GM21515 (cell line): ENCODE data around the gene CFP.
"Not testable (repeated sequence)": the region's sequence is repeated elsewhere in the genome, so short reads cannot be mapped to it uniquely, and the experiment has no call there.

Experiments
- ATAC-seq: cut with Tn5 transposase; IDR thresholded peaks from one replicate; pipeline ENCODE4 v1.9.1; 2021; ENCODE audit not compliant: unreplicated experiment

CFP gene

DNA sequence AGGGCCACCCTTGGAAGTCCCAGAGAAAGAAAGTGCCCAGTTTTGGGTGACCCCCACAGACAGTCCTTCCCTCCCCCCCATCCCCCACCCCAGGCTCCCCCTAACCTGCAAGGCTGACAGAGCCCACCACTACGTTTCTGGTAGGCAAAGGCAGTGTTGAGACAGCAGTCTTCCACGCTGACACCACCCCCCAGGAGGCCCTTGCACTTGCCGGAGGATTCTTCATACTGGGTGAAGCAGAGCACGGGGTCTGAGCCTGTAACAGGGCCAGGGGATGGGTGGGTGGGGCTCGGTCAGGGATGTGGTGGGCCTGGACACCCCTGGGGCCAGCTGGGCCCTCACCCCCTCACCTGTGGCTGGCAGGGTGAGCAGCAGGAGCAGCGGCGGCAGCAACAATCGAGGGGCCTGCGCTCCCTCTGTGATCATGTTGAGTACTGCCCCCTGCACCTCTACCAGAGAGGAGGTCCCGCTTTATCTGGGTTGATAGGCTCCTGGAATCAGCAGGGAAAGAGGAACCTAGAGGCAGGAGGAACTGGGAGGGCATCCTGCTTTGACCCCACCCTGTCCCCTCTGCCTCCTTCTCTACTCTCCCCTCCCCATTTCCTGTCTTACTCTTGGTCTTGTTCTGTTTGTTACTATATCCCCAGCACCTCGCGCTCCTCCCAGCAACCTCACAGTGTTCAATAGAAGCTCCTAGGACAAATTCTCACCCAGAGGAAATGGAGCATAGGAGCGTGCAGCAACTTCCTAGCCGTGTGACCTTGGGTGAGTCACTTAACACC, at the start of gene CFP:
Gene CFP (minus strand): TSS at position 512 of the 782 bp plus-strand sequence. CDS start 86 bp downstream, at position 426.
- ATAC-seq, result no peak

GRCh38 chrX:47675959-47676859, 46.5 kb upstream of the CFP start:
- not testable (repeated sequence) for ATAC-seq

DNA sequence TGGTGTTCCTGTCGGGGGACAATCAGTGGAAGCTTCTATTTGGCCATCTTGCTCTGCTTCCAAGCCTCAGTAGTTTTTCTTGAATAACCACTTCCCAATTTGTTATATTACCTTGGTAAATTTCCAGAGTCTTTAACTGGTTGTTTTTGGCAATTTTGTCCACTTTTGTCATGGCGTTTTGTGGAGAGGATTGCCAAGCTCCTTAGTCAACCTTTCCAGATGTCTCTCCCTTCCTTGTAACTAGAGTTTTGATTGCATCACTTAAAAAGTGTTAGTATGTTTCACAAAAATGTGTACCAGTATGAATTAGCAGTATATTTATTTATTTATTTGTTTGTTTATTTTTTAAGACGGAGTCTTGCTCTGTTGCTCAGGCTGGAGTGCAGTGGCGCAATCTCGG, 45.0 kb upstream of the CFP start:
- ATAC-seq, result no peak

GRCh38 chrX:47665797-47666196, 36.1 kb upstream of the CFP start:
- ATAC-seq, result not testable (repeated sequence)

DNA sequence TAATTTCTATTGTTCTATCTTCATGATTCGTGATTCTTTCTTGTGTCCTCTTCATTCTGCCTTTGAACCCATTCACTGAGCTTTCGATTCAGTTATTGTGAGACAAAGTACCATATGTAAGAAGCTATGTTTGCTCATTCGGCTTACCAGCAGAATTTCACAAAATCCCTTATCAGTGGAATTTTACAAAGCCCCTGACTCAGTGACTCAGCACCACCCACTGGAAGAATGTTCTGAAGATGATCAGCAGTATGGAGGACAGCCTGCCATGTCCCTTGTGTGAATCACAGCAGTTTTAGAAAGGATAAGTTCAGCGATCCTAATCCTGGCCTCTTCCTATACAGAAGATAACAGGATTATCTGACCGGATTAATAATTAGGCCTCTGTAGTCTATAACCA, 35.0 kb upstream of the CFP start:
- no peak for ATAC-seq

- no peak for ATAC-seq
Observed at GRCh38 chrX:47662144-47662657, 32.5 kb upstream of the CFP start.

- ATAC-seq, result no peak
Observed at GRCh38 chrX:47661539-47661938, 31.8 kb upstream of the CFP start.

GRCh38 chrX:47659421-47659726, 29.6 kb upstream of the CFP start:
- no peak for ATAC-seq

GRCh38 chrX:47658684-47659420, 29.1 kb upstream of the CFP start, which contains the start of gene UXT:
TSS of gene UXT (minus strand) at chrX:47659180. CDS start at chrX:47658927, 253 bp downstream.
- ATAC-seq, result peak; percentile 76

DNA sequence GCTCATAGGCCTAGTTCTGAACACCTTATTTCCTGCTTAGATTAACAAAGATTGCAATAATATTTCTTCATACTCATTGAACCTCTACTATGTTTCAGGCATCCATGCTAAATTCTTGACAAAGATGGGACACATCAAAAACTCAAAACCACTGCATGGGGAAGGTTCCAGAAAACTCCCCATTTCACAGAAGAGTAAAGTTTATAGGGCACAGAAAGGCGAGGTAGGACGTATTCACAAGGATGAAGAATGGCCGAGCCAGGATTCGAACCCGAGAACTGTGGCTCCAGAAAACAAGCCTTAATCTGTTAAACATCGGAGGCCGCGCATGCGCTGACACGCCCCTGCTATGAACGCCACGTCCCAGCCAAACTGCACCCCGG, 28.6 kb upstream of the CFP start:
- ATAC-seq, result no peak

- peak; percentile 10 for ATAC-seq
Observed at GRCh38 chrX:47651043-47651905, 21.5 kb upstream of the CFP start.

GRCh38 chrX:47650164-47651042, 20.7 kb upstream of the CFP start, which contains the start of gene ELK1:
TSS of gene ELK1 (minus strand) at chrX:47650563. CDS start at chrX:47641441, 9,122 bp downstream.
- ATAC-seq, result peak; percentile 86

DNA sequence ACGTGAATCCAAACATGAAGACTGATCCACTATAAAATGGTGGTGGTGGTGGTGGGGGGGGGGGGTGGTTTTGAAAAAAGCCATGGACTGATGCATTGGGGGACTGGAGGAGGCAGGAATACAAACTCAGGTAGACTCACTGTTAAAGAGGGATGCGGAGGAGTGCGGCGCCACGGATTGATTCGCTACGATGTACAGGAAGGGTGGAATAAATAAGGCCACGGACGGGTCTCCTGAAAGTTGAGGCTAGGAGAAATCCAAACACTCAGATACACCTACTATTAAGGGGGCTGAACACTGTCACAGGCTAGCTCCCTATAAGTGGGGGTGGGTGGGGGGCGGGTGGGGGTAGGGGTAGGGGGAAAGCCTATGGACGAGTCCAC, 20.0 kb upstream of the CFP start:
- no peak for ATAC-seq

- ATAC-seq, result no peak
Observed at GRCh38 chrX:47649271-47649670, 19.5 kb upstream of the CFP start.

DNA sequence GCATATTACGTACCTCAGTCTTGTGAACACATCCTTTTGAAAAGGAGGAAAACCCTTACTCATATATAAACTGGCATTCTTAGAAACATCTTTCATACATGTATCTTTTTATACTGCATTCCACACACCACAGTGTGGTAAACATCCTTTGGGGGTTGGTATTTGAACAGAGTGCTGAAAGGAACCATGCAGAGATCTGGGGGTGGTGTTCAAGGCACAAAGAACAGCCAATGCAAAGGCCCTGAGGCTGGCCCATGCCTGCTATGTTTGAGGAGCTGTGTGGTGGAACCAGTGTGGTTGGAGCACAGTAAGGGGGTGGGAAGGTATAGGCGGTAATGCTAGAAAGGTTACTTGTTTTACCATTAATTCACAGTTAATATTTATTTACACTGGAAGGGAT, 18.6 kb upstream of the CFP start:
- no peak for ATAC-seq

DNA sequence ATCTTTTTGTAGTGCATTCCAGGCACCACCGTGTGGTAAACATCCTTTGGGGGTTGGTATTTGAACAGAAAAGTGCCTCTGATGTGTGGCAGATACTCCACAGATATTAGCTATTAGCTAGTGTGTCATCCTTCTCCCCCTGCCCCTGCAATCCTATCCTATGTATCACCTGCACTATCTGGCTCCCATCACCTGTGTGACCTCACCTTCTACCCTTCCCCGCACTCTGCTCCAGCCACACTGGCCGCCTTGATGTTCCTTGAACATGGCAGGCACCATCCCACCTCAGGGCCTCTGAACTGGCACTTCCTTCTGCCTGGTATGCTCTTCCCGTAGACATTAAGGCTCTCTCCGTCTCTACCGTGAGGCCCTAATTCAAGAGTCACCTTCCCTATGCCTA, 16.9 kb upstream of the CFP start:
- no peak for ATAC-seq

GRCh38 chrX:47645530-47645929, 15.8 kb upstream of the CFP start:
- ATAC-seq, result no peak

GRCh38 chrX:47644557-47645091, 14.9 kb upstream of the CFP start:
- no peak for ATAC-seq

DNA sequence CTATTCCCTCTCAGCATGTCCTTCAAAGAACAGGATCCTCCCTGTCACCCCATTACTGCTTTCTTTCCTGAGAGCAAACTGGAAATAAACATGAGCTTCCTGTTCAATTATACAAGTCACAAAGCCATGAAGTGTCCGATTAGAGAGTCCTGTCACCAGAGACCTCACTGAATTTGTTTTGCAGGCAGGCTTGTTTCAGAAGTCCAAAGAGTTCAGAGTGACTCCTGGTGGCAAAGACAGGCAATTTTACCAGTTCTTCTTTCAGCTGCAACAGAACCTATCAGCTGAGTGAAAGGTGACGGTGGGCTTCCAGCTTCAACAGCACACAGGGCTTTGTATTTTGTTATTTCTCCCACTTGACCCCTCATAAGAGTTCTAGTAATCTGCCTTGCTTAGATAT, 14.2 kb upstream of the CFP start:
- ATAC-seq, result no peak
